ENCODE measurements around the gene CAMTA1.

- TF ChIP-seq CTCF (IDR thresholded peaks at IDR 0.05; ENCODE audit: low read depth, low read length, missing input control) (no peak), FOXA1 (IDR thresholded peaks at IDR 0.05) (no peak), GABPA (IDR thresholded peaks at IDR 0.05 in 1 of 2, conservative IDR thresholded peaks at IDR 0.05 in 1 of 2) (no peak), REST (IDR thresholded peaks at IDR 0.05) (no peak), YY1 (IDR thresholded peaks at IDR 0.05) (no peak), ATF3 (IDR thresholded peaks at IDR 0.05) (no peak), TAF1 (conservative IDR thresholded peaks at IDR 0.05) (no peak), HNF4G (IDR thresholded peaks at IDR 0.05) (no peak)
These were observed 722.2 kb downstream of the CAMTA1 start for GRCh38 chr1:7507285-7508019.

Measured in liver (tissue), 3 donors.